ENCODE measurements around the gene RRP1B.

DNA sequence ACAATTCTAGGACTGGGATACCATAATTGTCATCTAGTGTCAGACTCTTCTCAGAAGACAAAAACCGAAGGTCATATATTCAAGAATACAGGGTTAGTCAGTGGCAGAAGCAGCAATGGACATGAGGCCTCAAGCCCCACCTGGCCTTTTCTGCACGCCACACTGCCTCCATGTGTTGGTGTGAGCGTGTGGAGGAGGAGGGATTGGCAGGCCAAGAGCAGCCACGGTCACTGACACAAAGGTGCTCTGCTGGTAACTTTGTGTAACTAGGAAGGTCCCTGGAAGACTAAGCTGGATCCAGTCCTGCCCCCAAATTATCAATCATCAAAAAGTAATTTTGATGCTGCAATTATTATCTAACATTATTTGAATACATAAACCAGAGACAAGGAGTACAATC, 35.0 kb upstream of the RRP1B start:
- no peak for TF ChIP-seq EZH2 (IDR thresholded peaks at IDR 0.05; ENCODE audit: borderline replicate concordance, low read depth, low read length, severe bottlenecking)
- TF ChIP-seq, protein P1, sequence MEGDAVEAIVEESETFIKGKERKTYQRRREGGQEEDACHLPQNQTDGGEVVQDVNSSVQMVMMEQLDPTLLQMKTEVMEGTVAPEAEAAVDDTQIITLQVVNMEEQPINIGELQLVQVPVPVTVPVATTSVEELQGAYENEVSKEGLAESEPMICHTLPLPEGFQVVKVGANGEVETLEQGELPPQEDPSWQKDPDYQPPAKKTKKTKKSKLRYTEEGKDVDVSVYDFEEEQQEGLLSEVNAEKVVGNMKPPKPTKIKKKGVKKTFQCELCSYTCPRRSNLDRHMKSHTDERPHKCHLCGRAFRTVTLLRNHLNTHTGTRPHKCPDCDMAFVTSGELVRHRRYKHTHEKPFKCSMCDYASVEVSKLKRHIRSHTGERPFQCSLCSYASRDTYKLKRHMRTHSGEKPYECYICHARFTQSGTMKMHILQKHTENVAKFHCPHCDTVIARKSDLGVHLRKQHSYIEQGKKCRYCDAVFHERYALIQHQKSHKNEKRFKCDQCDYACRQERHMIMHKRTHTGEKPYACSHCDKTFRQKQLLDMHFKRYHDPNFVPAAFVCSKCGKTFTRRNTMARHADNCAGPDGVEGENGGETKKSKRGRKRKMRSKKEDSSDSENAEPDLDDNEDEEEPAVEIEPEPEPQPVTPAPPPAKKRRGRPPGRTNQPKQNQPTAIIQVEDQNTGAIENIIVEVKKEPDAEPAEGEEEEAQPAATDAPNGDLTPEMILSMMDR (IDR thresholded peaks at IDR 0.05; ENCODE audit: borderline replicate concordance, extremely low read depth, low read length, poor library complexity, severe bottlenecking), result no peak
